Measurements from ENCODE around the gene SFXN2.

SFXN2 gene

GRCh38 chr10:102779680-102780526 lies 65.5 kb downstream of the SFXN2 start:
- peak; percentile 40 for DNase-seq

- no peak for DNase-seq
These were observed 66.0 kb downstream of the SFXN2 start for GRCh38 chr10:102780527-102780808.

GRCh38 chr10:102781090-102781920 lies 66.9 kb downstream of the SFXN2 start:
- no peak for DNase-seq

- peak; percentile 67 for DNase-seq
These were observed 67.6 kb downstream of the SFXN2 start for GRCh38 chr10:102781921-102782557.

- peak; percentile 40 for DNase-seq
These were observed 68.5 kb downstream of the SFXN2 start for GRCh38 chr10:102782673-102783551.

GRCh38 chr10:102783568-102783967 lies 69.1 kb downstream of the SFXN2 start:
- no peak for DNase-seq

GRCh38 chr10:102785818-102786217 lies 71.4 kb downstream of the SFXN2 start:
- no peak for DNase-seq

GRCh38 chr10:102791754-102792395 lies 77.4 kb downstream of the SFXN2 start:
- no peak for DNase-seq
